Stimulated activated CD8-positive, alpha-beta memory T cell treated with anti-CD3 and anti-CD28 coated beads, Interleukin-4, amount 100 ng/mL, for 4 hours (primary cell): ENCODE measurements around the gene PSMG4.
"Not testable (repeated sequence)": the region's sequence is repeated elsewhere in the genome, so short reads cannot be mapped to it uniquely, and the experiment has no call there.

Experiments used
- DNase-seq, 2 donors: peaks; one replicate each; pipeline ENCODE4 v3.0.0-alpha.2; 2020; ENCODE audit warnings: low read depth in 2 of 2, low spot score in 1 of 2

PSMG4 gene

DNA sequence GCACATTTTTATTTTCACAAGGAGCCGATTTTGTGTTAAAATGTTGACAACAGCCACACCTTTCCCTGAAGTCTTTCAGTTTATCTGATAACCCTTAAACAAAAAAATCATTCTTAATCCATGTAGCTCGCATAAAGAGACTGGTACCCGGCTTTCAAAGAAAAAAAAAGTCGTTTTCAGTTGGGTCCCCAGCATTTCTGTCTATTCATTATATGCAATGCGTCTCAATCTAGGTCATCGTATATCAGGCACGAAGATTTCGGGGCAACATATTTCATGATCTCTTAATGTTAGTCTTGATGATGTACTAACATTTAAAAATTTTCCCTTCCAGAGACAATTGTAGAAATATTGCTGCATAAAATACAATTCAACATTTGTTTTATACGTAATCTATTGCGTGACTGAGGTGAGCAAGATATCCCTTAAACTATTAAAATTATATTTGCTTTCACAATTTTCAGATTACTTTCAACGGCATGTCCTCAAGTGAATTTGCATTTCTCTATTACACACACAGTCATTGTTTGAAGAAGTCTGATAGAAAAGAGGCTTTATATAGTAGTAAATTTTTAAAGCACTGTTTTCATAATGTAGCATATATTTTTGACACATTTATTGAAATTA is 28.4 kb upstream of the PSMG4 start:
- DNase-seq = no peak

DNA sequence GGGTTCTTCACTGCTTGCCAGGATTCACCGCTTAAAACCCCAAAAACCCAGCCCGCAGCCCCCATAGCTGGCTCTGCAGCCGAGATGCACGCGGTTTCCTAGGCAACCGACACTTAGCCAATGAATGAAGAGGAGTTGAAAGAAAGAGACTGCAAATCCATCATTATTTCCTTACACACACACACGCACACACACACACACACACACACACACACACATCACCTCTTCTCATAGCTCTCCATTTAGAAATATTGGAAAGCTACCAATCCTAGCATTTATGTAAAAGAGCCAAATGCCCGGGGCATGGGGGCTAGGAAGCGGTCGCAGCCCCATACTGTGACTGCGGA is 27.9 kb upstream of the PSMG4 start:
- no peak for DNase-seq

DNA sequence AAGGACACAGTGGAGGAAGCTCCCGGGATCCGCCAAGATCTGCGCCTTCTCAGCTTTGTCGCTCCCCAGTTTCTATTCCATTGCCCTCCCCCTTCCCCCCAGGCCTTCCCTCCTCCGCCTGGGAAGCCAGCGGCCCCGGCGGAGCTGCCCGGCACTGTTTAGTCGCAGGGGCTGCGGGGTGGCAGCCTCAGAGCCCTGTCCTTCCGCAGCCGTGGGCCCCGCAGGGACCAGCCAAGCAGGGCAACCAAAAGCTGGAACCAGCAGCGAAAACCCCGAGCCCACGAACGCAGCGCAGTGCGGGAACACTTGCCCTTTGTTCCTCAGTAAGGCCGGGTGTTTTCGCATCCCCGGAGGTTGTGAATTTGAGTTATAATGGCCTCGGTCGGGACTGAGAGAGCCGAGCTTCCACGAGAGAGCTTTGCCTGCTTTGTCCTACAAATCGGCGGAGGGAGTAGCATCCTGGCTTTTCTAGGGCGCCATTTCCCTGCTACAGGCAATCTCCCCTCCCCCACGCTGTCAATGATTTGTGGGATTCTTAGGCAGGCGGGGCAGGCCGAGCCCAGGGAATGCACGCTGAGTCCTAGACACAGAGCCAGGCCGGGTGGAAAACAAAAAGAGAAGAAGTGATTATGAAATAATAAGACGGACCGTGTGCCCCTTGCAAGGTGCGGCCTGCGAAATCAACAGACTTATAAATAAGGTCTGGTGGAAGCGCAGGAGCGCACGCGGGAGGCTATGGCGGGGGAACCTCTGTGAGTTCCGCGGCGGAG is 27.3 kb upstream of the PSMG4 start:
- no peak for DNase-seq

DNA sequence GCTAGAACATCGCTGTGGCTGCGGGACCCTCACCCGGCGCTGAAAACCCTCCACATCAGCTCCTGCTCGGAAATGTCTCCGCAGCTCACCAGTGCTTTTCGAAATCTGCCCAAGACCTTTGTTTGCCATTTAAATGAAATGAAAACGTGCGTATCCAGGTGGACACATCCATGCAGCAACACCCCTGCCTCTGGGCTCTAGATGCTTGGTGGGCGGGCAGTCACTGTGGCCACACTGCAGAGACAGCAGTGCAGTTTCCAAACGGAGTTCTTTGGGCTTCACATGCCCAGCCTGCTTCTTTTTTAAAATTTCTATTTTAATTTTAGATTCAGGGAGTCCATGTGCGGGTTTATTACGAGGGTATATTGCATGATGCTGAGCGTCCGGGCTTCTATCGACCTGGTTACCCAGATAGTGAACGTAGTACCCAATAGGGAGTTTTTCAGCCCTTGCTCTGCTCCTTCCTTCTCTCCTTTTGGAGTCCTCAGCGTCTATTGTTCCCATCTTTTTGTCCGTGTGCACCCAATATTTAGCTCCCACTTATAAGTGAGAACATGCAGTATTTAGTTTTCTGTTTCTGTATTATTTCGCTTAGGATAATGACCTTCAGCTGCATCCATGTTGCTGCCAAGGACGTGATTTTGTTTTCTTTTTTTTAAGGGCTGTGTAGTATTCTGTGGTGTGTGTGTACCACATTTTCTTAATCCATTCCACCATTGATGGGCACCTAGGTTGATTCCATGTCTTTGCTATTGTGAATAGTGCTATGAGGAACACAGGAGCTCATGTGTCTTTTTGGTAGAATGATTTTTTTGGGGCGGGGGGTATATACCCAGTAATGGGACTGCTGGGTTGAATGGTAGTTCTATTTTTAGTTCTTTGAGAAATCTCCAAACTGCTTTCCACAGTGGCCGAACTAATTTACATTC is 26.5 kb upstream of the PSMG4 start:
- no peak for DNase-seq

DNA sequence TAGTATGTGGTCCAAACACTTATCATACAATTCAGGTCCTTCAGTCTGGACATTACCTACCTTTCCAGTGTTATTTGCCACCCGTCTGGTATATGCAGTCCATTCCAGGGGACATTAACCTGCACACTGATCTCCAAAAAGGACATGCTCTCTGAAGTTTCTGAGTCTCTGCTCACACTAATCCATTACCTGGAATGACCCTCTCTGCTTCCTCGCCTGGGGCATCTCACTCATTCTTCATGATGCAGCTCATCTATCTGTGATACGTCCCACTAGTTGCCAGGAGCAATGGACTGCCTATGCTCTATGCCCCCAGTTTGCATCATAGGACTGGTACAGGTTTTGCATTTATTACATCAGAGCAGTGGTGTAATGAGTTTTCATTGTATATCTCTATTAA is 25.4 kb upstream of the PSMG4 start:
- no peak for DNase-seq

DNA sequence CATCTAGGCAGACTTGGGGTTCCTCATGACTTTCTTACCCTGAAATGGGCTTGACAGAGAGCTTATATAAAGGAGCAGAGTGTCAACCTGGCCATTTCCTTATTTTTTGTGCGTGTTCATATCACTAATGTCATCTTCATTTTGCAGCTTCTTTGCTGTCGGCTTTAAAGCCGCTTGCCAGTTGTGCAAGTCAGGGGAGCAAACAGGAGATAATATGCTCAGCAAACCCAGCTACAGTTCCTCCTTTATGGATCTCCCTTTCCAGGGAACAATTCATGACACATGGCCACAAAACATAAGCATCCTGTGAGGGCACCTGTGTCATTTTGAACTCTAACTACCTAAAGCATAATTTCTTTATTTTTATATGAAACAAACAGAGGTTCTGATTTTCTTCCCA is 24.8 kb upstream of the PSMG4 start:
- no peak for DNase-seq

DNA sequence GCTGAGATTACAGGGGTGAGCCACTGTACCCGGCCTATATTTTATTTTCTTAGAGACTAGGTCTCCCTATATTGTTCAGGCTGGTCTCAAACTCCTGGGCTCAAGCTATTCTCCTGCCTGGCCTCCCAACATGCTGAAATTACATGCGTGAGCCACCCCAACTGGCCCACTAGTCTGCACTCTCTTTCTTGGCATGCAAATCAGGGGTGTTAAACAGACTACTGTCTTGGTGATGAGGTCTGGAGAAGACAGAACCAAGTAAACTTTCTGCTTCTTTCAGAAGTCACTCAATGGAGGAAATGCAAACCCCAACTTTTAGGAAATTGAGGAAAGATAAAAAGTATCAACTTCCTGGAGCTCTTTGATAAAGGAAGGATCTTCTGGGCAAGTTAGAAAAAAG is 23.3 kb upstream of the PSMG4 start:
- DNase-seq = no peak

DNA sequence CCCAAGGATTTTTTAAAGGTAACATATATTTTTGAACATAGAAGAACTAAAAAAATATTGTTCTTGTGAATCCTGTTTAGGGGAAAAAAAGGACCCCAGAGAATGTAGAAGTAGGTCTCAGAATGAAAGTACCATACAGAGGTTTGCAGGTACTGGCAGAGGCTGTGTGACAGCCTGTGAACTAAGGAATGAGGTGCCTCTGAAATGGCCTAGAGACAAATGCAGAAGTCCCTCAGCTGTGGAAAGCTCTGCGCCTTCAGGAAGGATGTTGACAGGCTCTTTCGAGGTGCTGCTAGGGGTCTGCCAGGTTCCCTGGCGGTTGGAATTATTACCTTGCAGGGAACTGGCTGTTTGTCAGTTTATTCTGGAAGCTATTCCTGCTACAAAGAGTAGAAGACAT is 22.7 kb upstream of the PSMG4 start:
- no peak for DNase-seq

DNA sequence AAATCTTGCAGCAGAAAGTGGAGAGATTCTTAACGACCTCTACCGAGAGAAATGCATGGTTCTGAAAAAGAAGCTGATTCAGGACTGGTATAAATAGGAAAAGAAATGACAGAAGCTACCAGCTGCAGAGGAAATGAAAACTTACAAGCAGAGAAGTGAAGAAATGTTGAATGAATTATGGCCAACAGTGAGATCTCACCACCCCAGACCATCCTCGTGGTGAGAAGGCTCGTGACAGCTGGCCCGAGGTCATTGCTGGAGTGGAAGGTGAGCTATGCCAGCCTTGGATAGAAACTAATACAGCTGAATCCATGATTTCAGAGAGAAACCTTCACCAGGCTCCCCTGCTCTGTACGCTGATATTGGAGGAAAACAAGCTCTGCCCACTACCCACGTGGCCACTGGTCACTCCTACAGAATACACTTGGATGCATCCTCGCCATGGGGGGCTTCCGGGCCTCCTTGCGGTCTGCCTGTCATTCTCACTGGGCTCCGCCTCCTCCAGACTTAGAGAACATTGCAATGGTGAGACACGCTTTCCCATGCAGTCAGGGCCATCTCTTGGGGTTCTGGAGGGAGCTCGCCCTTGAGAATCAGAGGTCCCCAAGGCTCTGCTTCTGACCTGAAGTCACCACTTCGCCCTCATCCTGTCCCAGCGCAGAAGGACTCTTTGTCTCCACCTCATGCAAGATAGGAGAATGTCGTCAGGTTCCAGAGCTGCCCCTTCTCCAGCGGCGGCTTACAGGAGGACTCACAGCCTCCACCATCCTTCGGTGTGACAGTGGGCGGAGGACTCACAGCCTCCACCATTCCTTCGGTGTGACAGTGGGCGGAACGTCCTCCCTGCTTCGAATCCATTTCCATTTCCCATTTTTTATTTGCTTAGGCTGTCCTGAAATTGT is 20.7 kb upstream of the PSMG4 start:
- no peak for DNase-seq

DNA sequence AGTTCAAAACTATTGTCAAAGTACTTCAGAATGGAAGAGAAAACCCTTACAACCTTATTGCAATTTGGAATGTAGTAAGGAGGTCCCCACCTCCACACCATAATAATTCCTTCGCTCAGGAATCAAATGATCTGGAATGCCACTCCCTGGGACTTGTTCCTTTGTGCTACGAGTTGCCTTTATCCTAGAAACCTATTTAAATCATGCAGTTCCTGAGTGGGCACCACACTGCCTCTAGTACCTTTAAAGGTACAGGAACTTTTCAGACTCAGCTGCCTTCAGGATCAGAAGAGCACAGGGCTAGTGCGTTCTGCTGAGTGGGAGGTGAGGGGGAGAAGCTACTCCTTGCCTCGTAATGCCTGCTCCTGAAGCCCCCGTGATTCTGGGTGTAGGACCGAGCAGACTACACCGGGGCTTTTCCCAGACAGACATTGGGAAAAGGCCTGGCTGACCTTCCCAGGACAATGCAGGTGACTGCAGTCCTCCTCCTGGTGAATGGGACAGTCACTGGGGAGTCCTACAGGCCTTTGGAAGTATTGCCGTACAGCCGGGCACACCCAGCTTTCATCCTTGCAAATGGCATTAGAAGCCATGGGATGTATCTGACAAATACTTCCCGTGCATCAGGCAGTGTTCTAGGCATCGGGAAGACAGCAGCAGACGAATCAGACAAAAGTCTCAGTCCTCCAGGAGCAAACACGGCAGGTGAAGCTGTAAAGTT is 19.5 kb upstream of the PSMG4 start:
- no peak for DNase-seq

DNA sequence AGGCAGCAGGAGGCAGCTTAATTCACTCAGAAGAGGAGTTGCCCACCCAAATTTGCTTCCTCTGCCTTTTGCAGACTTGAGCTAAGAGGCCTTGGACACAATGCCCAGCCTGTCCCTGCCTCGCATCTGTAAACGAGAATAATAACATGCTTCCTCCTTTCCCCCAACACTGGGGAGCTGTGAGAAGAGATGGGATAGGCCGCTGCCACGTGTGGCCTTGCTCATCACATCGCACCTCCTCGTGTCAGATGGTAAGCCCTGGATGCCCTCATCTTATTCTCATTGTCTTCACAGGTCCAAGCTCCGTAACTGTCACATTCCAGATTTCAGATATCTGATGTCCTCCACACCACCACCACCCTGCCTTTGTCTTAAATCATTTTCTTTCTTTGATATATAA is 18.2 kb upstream of the PSMG4 start:
- no peak for DNase-seq

DNA sequence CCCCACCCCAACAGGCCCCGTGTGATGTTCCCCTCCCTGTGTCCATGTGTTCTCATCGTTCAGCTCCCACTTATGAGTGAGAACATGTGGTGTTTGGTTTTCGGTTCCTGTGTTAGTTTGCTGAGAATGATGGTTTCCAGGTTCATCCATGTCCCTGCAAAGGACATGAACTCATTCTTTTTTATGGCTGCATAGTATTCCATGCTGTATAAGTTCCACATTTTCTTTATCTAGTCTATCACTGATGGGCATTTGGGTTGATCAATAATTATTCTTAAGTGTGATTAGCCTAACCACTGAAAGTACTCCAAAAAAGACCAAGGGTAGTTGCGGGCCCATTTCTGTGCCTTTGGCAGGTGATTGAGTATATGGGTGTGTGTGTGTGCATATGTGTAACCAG is 17.0 kb upstream of the PSMG4 start:
- DNase-seq = not testable (repeated sequence)

DNA sequence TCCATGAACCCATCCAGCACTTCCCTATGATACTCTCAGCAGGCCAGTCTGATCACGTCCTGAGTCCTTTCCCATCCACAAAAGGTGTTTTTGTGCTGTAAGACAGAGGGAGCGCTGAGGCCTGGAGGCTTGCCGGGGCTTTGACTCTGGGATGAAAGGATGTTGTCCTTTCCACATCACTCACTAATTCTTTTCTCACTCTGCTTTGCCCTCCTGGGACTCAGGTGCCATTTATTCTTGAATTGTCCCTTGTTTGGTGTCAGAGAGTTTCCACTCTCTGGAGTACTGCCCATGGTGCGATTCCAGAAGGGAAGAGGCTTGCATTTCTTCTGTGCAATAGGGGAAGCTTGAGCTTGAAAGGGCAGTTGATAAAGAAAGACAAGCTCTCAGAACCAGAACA is 16.0 kb upstream of the PSMG4 start:
- DNase-seq = no peak

DNA sequence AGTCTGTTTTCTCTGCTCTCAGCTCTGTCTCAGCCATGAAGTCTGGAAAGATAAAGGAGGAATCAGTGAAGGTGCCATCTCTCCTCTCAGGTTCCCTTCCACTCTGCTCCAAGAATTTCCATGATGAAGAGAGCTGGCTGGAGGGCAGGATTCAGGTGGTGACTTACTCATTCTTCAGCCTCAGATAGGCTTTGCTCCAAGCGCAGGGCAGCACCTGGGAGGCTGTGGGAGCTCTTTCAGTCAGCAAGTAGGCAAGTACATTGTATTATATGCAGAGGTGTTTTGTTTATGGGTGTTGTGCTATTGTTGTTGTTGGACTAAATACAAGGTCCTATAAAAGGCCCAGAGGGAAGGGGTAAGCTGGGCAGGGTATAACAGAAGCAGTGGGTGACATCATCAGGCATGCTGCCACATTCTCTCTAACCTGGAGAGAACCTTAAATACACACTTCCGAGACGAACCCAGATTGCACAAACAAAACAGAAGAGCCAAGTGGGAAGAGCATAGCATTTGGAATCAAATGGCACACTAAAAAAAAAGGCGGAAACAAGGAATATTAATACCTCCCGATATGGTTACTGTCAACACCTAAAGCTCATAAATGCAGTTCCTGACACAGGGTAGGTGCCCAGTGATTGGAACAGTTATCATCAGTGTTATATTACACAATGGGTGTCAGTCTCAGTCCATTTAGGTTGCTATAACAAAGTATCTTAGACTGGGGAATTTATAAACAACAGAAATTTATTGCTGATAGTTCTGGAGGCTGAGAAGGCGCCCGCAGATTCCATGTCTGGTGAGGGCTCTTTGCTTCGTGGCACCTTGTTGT is 14.5 kb upstream of the PSMG4 start:
- DNase-seq = no peak

DNA sequence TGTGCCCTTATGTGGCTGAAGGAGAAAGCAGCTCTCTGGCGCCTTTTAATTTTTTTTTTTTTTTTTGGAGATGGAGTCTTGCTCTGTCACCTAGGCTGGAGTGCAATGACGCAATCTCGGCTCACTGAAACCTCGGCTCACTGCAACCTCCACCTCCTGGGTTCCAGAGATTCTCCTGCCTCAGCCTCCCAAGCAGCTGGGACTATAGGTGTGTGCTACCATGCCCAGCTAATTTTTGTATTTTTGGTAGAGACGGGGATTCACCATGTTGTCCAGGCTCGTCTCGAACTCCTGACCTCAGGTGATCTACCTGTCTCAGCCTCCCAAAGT is 13.9 kb upstream of the PSMG4 start:
- DNase-seq = not testable (repeated sequence)

DNA sequence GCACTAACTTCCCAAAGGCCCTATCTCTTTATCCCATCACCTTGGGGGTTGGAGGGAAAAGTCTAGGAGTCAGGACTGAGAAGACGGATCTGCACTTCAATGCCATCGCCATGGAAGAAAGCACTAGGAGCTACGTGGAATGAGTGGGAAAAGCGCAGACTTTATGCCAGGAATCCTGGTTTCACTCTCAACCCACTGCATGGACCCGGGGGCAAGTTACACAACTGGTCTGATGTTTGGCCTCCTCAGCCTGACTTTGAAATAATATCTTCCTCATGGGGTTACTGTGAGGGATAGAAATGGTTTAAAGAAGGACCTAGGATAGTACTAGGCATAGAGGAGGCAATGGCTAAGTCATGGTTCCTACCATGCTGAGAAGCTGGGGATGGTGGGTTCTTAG is 13.5 kb upstream of the PSMG4 start:
- no peak for DNase-seq

DNA sequence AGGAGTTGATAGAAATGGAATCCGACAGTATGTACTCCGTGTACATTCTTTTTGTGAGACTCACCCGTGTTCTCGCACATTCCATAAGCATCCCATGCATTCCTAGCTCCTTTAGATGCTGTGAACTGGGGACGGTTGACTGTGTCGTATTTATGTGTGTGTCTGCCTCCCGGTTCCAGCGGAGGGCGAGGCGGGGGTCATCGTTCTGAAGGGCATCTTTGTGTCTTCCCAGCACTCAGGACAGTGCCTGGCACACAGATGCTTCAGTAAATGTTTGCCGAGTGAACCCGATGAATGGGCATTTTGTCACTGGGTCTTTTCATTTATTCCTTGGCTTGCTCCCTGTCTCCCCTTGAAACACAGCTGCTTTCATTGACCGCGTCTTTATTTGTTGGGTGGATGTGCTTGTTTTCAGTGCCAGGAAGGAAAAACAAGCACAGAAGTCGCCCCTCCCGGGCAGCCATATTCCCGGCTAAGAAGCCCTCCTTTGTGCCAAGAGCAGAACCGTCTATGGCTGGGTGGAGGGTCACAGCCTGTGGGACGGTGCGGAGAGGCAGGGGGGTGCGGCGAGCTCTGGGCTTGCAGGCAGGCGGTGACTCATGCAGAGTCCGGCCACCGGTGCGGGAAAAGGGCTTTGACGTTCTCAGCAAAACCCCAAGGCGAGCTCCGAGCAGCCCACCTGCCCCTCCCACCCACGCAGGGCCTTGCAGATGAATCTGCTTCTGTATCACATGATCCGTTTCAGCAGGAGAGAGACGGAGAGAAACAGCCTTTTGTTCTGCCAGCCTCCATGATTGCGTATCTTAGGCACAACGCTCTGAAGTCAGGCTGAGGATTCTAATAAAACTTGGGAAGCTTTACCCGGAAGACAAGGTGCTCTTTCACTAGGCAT is 11.2 kb upstream of the PSMG4 start:
- DNase-seq = no peak

DNA sequence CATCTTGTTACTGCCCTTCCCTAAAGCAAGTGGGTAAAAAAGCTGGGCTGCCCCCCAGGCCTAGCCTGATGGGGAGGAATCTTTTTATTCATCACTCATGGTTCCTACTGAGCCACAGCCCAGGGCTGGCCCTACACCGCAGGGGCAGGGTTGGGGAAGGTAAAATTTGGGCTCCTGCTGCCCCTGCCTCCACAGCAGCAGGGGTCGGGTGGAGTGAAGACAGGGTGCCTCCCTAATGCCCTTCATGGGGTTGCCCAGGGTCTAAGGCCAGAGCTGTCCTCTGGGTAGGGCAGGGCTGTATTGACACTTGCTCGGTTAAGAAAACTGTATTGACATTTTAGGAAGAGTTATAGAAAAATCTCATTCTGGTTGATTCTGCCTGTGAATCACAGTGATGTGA is 8.9 kb upstream of the PSMG4 start:
- DNase-seq = no peak

DNA sequence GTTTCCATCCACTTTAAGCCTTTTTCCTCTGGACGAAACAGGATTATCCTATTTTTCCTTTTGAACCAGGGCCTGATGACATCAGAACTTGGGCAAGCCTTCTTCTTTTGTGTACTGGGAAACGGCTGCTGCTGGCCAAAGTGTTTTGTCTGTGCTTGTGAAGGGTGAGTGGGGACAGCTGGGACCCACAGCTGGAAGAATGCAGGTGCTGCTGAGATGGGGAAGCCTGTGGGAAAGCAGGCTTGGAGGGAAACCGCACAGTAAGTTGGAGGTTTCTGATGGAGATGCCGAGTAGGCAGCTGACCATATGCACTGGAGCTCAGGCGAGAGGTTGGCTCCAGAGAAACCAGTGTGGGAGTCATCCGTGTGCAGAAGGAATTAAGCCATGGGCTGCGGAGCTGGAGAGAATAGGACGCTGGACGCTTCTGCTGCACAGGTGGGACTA is 8.5 kb upstream of the PSMG4 start:
- DNase-seq = no peak
